Liver (tissue), 9 donors: Measurements from ENCODE around the gene HTR1E. TPM values are rescaled to one million over a fixed set of nuclear protein-coding genes. Genes with fewer than 3 reads are reported as not detected.

Source experiments
- DNase-seq: peaks from one replicate; pipeline ENCODE4 v3.0.0-alpha.2; 2017; ENCODE audit warnings: low spot score
- H3K27ac ChIP-seq, 2 donors: one replicate each; pipeline ENCODE4 v1.7.0; 2013; ENCODE audit warnings: inconsistent platforms in 2 of 2, low read length in 2 of 2, control low read depth in 1 of 2, low read depth in 1 of 2, mild to moderate bottlenecking in 1 of 2
- H3K27me3 ChIP-seq, 4 donors: one replicate each; pipeline versions ENCODE4 v1.6.1 to v1.7.0; 2013; ENCODE audit warnings: low read length in 3 of 4, inconsistent platforms in 1 of 4, mild to moderate bottlenecking in 1 of 4, moderate library complexity in 1 of 4; ENCODE audit not compliant: control insufficient read depth in 4 of 4, insufficient read depth in 4 of 4
- H3K36me3 ChIP-seq, 4 donors: one replicate each; pipeline versions ENCODE4 v1.6.1 to v1.7.0; 2013; ENCODE audit warnings: low read length in 3 of 4, mild to moderate bottlenecking in 3 of 4, low read depth in 1 of 4, moderate library complexity in 1 of 4; ENCODE audit not compliant: control insufficient read depth in 4 of 4, insufficient read depth in 3 of 4
- H3K4me1 ChIP-seq, 4 donors: one replicate each; pipeline versions ENCODE4 v1.6.1 to v1.7.0; 2013; ENCODE audit warnings: low read length in 3 of 4, mild to moderate bottlenecking in 3 of 4, moderate library complexity in 1 of 4; ENCODE audit not compliant: control insufficient read depth in 4 of 4, insufficient read depth in 4 of 4
- H3K4me3 ChIP-seq, 3 donors: one replicate each; pipeline versions ENCODE4 v1.6.1 to v1.7.0; 2013; ENCODE audit warnings: low read length in 3 of 3, control low read depth in 1 of 3, low read depth in 1 of 3, mild to moderate bottlenecking in 1 of 3
- H3K9ac ChIP-seq, 2 donors: one replicate each; pipeline ENCODE4 v1.7.0; 2013; ENCODE audit warnings: low read length in 2 of 2, mild to moderate bottlenecking in 2 of 2, moderate library complexity in 2 of 2, control low read depth in 1 of 2, low read depth in 1 of 2
- H3K9me3 ChIP-seq, 4 donors: one replicate each; pipeline versions ENCODE4 v1.6.1 to v1.7.0; 2013; ENCODE audit warnings: low read length in 3 of 4; ENCODE audit not compliant: control insufficient read depth in 4 of 4
- ATF3 ChIP-seq: IDR thresholded peaks from 2 replicates; pipeline ENCODE4 v1.6.1; 2016; ENCODE audit warnings: antibody characterized with exemption
- CTCF ChIP-seq: fragments of 150-350 bp; IDR thresholded peaks from 2 replicates; pipeline ENCODE4 v1.5.1; 2017; ENCODE audit warnings: improper control_type of control experiment, low read depth, low read length; ENCODE audit not compliant: missing input control
- EGR1 ChIP-seq, 2 donors: IDR thresholded peaks; 2 replicates each; pipeline ENCODE4 v1.6.1; 2016 to 2018; ENCODE audit warnings: antibody characterized with exemption in 2 of 2, low read depth in 2 of 2
- FOXA1 ChIP-seq: IDR thresholded peaks from 2 replicates; pipeline ENCODE4 v1.6.1; 2016; ENCODE audit warnings: antibody characterized with exemption
- FOXA2 ChIP-seq: IDR thresholded peaks from 2 replicates; pipeline ENCODE4 v1.6.1; 2016; ENCODE audit warnings: antibody characterized with exemption
- GABPA ChIP-seq, 2 donors: IDR thresholded peaks in 1 of 2; conservative IDR thresholded peaks in 1 of 2; 2 replicates each; pipeline ENCODE4 v1.6.1; 2016; ENCODE audit warnings: antibody characterized with exemption in 2 of 2, mild to moderate bottlenecking in 1 of 2, moderate library complexity in 1 of 2
- HNF4A ChIP-seq, 2 donors: conservative IDR thresholded peaks; 2 replicates each; pipeline ENCODE4 v1.6.1; 2016; ENCODE audit warnings: antibody characterized with exemption in 2 of 2, mild to moderate bottlenecking in 2 of 2
- JUND ChIP-seq, 2 donors: IDR thresholded peaks; 2 replicates each; pipeline ENCODE4 v1.6.1; 2016; ENCODE audit warnings: antibody characterized with exemption in 2 of 2
- MAX ChIP-seq: IDR thresholded peaks from 2 replicates; pipeline ENCODE4 v1.6.1; 2016; ENCODE audit warnings: antibody characterized with exemption
- NR2F2 ChIP-seq: IDR thresholded peaks from 2 replicates; pipeline ENCODE4 v1.6.1; 2016; ENCODE audit warnings: antibody characterized with exemption
- RAD21 ChIP-seq, 2 donors: IDR thresholded peaks; 2 replicates each; pipeline ENCODE4 v1.6.1; 2016; ENCODE audit warnings: antibody characterized with exemption in 2 of 2, mild to moderate bottlenecking in 2 of 2
- REST ChIP-seq: IDR thresholded peaks from 2 replicates; pipeline ENCODE4 v1.6.1; 2016; ENCODE audit warnings: antibody characterized with exemption, mild to moderate bottlenecking
- RXRA ChIP-seq, 2 donors: IDR thresholded peaks; 2 replicates each; pipeline ENCODE4 v1.6.1; 2017 to 2018; ENCODE audit warnings: antibody characterized with exemption in 2 of 2, mild to moderate bottlenecking in 1 of 2
- SP1 ChIP-seq: IDR thresholded peaks from 2 replicates; pipeline ENCODE4 v1.6.1; 2018; ENCODE audit warnings: antibody characterized with exemption, mild to moderate bottlenecking
- YY1 ChIP-seq: IDR thresholded peaks from 2 replicates; pipeline ENCODE4 v1.6.1; 2016; ENCODE audit warnings: antibody characterized with exemption, mild to moderate bottlenecking
- ZBTB33 ChIP-seq: IDR thresholded peaks from 2 replicates; pipeline ENCODE4 v1.6.1; 2016; ENCODE audit warnings: antibody characterized with exemption
- WGBS: extraction: QIAGEN DNeasy Blood & Tissue Kit; methylation state at CpG from one replicate; pipeline ENCODE4 v1.1.7; 2013; 5-methylcytosine and 5-hydroxymethylcytosine counted together
- polyA plus RNA-seq, 2 donors: library from polyadenylated mRNA; stranded (reverse) in 1 of 2; unstranded in 1 of 2; fragments of 200-250 nt in 1 of 2; fragments of >200 nt in 1 of 2; fragmentation: Nextera tagmentation in 1 of 2; extraction: Ambion mirVana in 1 of 2; gene quantifications; one replicate each; pipeline versions ENCODE4 v1.2.1 to v1.2.3, GENCODE V29; 2013 to 2015
- total RNA-seq, 2 donors: library from RNA; depleted of rRNA; stranded (reverse); fragments of >200 nt; gene quantifications; one replicate each; pipeline ENCODE4 v1.2.3, GENCODE V29; 2014
- donor health status: healthy.
- donor health status: healthy.
- donor health status: healthy.
- donor health status: healthy.
- donor health status: healthy.

The HTR1E gene
- total and polyA plus RNA-seq, 4 donors, result not detected

- Histone ChIP-seq H3K9ac (no peak overlapping the region), H3K4me3 (no peak overlapping the region), H3K9me3 (no peaks in the 10 kb centered on the region), H3K36me3 (no peaks in the 10 kb centered on the region), H3K27ac (no peak overlapping the region), H3K4me1 (no peaks in the 10 kb centered on the region), H3K27me3 (peaks cover 0 to 3% (median 0%) of the 10 kb centered on the region in 4 donors)
- 94% methylated on average over 1 of the region's 1 CpG for WGBS
- no peak for DNase-seq
- TF ChIP-seq SP1 (no peak), MAX (no peak), ATF3 (no peak), HNF4A (conservative IDR thresholded peaks at IDR 0.05) (no peak), FOXA2 (no peak), ZBTB33 (no peak), GABPA (IDR thresholded peaks at IDR 0.05 in 1 of 2, conservative IDR thresholded peaks at IDR 0.05 in 1 of 2) (no peak), YY1 (no peak), EGR1 (IDR thresholded peaks at IDR 0.05; ENCODE audit: low read depth in 2 of 2) (no peak), REST (no peak)
These were observed 112.5 kb downstream of the HTR1E start for GRCh38 chr6:87049779-87050178.

- Histone ChIP-seq H3K4me1 (no peaks in the 10 kb centered on the region), H3K9me3 (no peaks in the 10 kb centered on the region), H3K9ac (no peak overlapping the region), H3K27ac (no peak overlapping the region), H3K36me3 (no peaks in the 10 kb centered on the region), H3K27me3 (peaks cover 0 to under 1% (median 0%) of the 10 kb centered on the region in 4 donors), H3K4me3 (no peak overlapping the region)
- no peak for DNase-seq
- WGBS, result 88% methylated on average over 1 of the region's 1 CpG
- TF ChIP-seq SP1 (no peak), ATF3 (no peak), CTCF (no peak), FOXA1 (no peak), HNF4A (conservative IDR thresholded peaks at IDR 0.05) (no peak), RAD21 (IDR thresholded peaks at IDR 0.05) (no peak), FOXA2 (no peak), JUND (IDR thresholded peaks at IDR 0.05) (no peak), RXRA (IDR thresholded peaks at IDR 0.05) (no peak), GABPA (IDR thresholded peaks at IDR 0.05 in 1 of 2, conservative IDR thresholded peaks at IDR 0.05 in 1 of 2) (no peak), NR2F2 (no peak), YY1 (no peak), REST (no peak), ZBTB33 (no peak)
These were observed 116.0 kb downstream of the HTR1E start for GRCh38 chr6:87053312-87053711.
